ENCODE data around the gene MYO3A.

DNA sequence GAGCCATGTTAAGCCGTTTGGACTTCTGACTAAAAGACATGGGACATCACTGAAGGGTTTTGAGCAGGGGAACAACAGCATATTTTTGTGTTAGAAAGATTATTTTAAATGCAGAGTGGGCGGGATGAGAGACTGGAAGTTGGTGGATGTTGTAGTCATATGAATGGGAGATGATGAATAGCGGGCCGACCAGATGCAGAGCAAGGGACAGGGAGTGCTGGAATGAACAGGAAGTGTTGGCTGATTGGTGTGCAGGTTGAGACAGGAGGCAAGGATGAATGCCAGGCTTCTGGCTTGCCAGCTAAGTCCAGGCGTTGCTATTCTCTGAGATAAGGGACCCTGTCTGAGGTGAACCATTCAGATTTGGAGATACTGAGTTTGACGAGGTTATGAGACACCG, 320.6 kb downstream of the MYO3A start:
- no peak for TF ChIP-seq POLR2A (IDR thresholded peaks at IDR 0.05)
- TF ChIP-seq, protein P1, sequence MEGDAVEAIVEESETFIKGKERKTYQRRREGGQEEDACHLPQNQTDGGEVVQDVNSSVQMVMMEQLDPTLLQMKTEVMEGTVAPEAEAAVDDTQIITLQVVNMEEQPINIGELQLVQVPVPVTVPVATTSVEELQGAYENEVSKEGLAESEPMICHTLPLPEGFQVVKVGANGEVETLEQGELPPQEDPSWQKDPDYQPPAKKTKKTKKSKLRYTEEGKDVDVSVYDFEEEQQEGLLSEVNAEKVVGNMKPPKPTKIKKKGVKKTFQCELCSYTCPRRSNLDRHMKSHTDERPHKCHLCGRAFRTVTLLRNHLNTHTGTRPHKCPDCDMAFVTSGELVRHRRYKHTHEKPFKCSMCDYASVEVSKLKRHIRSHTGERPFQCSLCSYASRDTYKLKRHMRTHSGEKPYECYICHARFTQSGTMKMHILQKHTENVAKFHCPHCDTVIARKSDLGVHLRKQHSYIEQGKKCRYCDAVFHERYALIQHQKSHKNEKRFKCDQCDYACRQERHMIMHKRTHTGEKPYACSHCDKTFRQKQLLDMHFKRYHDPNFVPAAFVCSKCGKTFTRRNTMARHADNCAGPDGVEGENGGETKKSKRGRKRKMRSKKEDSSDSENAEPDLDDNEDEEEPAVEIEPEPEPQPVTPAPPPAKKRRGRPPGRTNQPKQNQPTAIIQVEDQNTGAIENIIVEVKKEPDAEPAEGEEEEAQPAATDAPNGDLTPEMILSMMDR (IDR thresholded peaks at IDR 0.05) = no peak
- no peak for TF ChIP-seq EP300 (IDR thresholded peaks at IDR 0.05)
